ENCODE results near the gene ZSWIM6.
A peak's percentile ranks its signal among the peaks of the same experiment; 100 is the strongest.

The ZSWIM6 gene

DNA sequence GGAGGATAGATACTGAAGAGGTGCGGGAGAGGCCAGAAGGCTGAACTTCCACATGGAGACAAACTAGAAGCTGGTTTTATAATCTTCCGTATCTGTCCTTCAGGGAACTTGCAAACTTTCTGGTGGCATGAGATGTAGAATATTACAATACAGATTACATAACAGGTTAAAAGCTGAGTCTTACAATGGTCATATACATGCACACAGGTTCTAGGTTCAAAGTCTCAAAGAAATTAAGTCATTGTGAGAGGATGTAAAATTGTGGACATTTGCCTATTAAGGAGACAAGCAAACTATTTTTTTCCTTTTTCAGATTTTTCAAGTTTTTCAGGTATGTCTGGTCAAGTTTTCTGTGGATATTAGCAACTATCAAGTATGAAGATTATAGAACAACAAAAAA is 10.4 kb upstream of the ZSWIM6 start:
- H3K4me3 ChIP-seq (replicated peaks in 1 of 2; ENCODE audit: low read depth in 2 of 2, low read length in 2 of 2) = no peak overlapping the region
- no peak for DNase-seq (ENCODE audit: low read depth in 2 of 2)
- TF ChIP-seq, protein P1, sequence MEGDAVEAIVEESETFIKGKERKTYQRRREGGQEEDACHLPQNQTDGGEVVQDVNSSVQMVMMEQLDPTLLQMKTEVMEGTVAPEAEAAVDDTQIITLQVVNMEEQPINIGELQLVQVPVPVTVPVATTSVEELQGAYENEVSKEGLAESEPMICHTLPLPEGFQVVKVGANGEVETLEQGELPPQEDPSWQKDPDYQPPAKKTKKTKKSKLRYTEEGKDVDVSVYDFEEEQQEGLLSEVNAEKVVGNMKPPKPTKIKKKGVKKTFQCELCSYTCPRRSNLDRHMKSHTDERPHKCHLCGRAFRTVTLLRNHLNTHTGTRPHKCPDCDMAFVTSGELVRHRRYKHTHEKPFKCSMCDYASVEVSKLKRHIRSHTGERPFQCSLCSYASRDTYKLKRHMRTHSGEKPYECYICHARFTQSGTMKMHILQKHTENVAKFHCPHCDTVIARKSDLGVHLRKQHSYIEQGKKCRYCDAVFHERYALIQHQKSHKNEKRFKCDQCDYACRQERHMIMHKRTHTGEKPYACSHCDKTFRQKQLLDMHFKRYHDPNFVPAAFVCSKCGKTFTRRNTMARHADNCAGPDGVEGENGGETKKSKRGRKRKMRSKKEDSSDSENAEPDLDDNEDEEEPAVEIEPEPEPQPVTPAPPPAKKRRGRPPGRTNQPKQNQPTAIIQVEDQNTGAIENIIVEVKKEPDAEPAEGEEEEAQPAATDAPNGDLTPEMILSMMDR (IDR thresholded peaks at IDR 0.05; ENCODE audit: low read depth, low read length) = no peak

DNA sequence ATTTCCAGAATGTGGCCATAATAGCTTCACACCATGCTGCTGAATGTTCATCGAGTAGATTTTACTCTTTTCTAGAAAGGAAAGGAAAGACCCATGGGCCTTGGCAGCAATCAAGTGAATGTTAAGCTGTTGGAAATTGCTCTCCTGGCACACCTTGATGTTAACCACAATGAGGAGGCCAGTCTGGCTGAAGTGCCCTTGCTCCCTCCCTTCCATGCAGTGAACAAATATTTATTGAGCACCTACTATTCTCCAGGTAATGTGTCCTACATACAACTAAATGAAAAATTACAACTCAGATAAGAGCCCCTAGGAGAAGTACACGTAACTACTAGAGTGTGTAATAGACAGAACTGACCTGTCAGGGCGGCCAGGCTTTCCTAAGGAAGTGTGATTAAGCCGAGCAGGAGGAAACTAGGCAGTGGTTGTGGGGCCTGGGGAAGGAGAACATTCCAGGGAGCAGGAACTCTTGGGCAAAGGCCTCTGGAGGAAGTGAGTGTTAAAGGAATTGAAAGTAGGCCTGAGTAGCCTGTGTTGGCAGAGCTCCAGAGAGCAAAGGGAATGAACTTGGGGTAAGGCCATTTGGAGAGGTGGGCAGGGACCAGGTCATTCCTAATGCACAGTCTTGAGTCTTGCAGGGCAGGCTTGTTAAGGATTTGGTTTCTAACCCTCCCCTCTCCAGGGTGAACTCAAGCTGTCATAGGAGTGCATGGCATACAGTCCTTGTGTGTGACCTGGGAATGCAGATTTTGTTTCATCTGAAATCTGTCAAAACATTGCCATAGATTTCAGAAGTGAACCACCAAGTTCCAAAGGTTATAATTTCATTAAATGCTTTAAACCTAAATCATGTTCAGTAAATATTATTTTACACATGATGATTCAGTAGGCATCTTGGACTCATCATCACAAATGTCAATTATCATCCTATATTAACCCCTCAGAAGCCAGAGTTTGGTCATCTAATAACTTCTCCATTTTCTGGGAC is 9.0 kb upstream of the ZSWIM6 start:
- H3K4me3 ChIP-seq (replicated peaks in 1 of 2; ENCODE audit: low read depth in 2 of 2, low read length in 2 of 2) = no peak overlapping the region
- peak; percentile 65 to 76 for DNase-seq (ENCODE audit: low read depth in 2 of 2)
- TF ChIP-seq, protein P1 (IDR thresholded peaks at IDR 0.05; ENCODE audit: low read depth, low read length) = no peak

DNA sequence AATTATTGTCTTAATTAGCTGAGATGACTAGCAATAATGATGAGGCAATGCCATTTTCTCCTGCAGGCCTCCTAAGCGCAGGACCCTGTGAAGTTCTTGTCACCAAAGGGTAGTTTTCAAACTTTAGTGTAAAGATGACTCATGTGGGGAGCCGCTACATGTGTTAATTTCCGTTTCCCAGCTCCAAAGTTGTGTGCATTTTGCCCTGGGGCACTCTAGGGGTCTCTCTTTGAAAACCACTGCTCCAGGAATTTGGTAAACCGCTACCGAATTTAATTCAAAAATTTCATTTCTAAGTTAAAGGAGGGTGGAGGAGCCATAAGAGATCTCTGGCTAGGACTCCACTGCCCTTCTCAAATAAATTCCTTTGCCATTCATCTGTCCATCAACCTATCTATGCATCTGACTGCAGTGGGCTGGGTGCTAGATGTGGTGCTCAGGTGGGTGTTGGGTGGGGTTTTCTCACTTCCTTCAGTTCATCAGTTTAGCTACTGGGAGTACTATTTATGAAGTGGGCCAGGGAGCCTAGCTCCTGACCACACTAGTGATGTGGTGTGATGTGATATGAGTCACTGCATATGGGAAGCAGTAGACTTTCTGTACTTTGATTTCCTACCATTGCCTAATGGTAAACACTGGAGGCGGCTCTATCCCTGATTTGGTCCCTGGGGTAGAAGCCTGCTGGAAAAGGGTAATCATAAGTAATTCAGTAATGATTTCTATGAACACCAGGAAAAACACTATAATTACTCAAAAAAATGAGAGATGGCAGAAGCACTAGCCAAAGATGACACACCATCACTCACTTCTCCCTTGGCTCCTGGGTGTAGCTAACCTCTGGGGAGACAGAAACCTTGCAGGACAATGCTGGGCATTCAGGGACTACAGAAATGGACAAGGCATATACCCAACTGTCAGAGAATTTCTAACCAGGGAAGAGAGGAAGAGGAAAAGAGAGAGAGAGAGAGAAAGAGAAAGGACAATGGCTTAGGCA is 4.0 kb upstream of the ZSWIM6 start:
- H3K4me3 ChIP-seq (replicated peaks in 1 of 2; ENCODE audit: low read depth in 2 of 2, low read length in 2 of 2) = no peak overlapping the region
- DNase-seq (ENCODE audit: low read depth in 2 of 2) = peak; percentile 80 to 94
- TF ChIP-seq, protein P1 (IDR thresholded peaks at IDR 0.05; ENCODE audit: low read depth, low read length) = peak; percentile 3

DNA sequence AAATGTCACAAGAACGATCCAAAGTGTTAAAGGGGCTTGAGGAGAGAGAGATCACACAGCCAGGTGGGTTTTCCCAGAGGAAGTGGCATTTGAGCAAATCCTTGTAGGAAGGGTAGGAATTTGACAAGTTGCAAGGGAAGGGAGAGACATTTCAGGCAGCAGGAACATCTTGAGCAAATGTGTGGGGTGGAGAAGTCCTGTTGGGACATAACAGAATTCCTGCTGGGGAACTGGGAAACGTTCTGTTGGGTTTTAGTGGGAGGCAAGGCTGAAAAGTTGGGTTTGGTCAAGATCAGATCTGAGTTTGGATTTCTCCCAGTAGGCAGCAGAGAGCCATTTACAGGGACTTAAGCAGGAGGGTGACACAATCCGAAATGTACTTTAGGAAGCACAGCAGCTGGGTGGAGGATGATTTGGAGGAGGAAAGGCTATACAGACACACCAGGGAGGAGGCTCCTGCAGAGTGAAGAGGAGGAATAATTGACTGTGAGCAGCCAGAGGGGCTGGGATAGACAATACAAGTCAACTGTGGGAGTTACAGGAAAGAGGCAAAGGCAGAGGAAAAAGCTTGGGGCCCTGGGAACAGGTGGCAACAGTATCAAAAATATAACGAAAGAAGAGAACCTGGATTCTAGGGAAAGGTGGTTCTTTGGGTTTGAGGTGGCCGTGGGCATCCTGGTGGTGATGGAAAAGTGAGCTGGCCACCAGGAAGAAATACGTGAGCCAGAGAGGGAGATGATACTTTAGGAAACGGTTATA is 3.1 kb upstream of the ZSWIM6 start:
- TF ChIP-seq, protein P1 (IDR thresholded peaks at IDR 0.05; ENCODE audit: low read depth, low read length) = no peak
- no peak for DNase-seq (ENCODE audit: low read depth in 2 of 2)
- H3K4me3 ChIP-seq (replicated peaks in 1 of 2; ENCODE audit: low read depth in 2 of 2, low read length in 2 of 2) = no peak overlapping the region

DNA sequence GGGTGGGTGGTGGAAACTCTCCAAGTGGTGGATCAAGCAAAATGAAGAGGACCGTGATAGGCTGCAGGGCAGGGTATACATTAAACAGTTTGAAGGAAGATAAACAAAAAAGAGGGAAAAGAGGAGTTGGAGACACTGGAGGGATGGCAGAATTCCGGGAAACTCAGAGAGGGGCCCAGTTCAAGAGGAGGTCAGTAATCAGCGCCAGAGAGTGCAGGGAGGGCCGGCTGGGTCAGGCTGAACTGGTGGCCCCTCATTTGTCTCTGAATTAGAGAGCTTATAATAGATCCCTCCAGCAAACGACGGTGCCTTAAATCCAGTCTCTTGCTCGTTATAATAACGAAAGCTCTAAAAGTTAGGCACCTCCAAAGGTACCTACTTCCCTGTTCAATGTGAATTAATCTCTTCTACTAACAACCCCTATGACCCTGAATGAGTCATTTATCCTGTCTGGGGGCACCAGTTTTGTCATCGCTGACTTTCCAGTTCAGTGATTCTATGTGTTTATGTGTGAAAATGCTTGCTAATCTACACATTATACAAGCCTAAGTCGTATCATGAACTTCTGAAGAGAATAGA is 2.4 kb upstream of the ZSWIM6 start:
- peak overlapping the region in 1 of 2 donors; percentile 83 for H3K4me3 ChIP-seq (replicated peaks in 1 of 2; ENCODE audit: low read depth in 2 of 2, low read length in 2 of 2)
- TF ChIP-seq, protein P1 (IDR thresholded peaks at IDR 0.05; ENCODE audit: low read depth, low read length) = no peak
- peak in 1 of 2 donors; percentile 32 for DNase-seq (ENCODE audit: low read depth in 2 of 2)
